ENCODE results near the gene ZNF529. TPM values are rescaled to one million over a fixed set of nuclear protein-coding genes. Genes with fewer than 3 reads are reported as not detected.

ZNF529 gene
- total and polyA plus RNA-seq, 2 of the 8 experiments (the other 6 are each of a cell fraction or from before 2014, with no cell fraction given), result 8.4 to 14.1 TPM

- Histone ChIP-seq H2BK12ac (ENCODE audit: low read depth, low read length) (no peak overlapping the region), H3K27me3 (replicated peaks in 1 of 4; ENCODE audit: control insufficient read depth in 3 of 4, extremely low read depth in 1 of 4, insufficient read depth in 3 of 4, low read length in 3 of 4) (no peaks in the 10 kb centered on the region), H4K5ac (ENCODE audit: insufficient read length, low read depth, low read length) (no peak overlapping the region), H3K4me3 (ENCODE audit: extremely low read depth in 1 of 4, insufficient read depth in 2 of 4, low read depth in 3 of 4, low read length in 4 of 4) (peak overlapping the region in 3 of 4 experiments; percentile 72 to 98 (median 81); a peak in 4 of 8 replicates), H3K4ac (replicated peaks; ENCODE audit: insufficient read length, low read depth, low read length) (no peak overlapping the region), H4K91ac (replicated peaks; ENCODE audit: insufficient read length, low read length) (no peak overlapping the region), H3K23ac (ENCODE audit: insufficient read length) (no peak overlapping the region), H2BK5ac (ENCODE audit: low read depth, low read length) (no peak overlapping the region), H3K4me2 (ENCODE audit: insufficient read depth in 1 of 2, low read depth in 2 of 2, low read length in 2 of 2) (peak overlapping the region; percentile 97 to 99; a peak in 3 of 4 replicates), H3K36me3 (ENCODE audit: control insufficient read depth in 2 of 4, insufficient read depth in 4 of 4, low read length in 3 of 4) (peaks cover 4 to 29% (median 13%) of the 10 kb centered on the region in 4 experiments; a peak in 7 of 8 replicates), H4K20me1 (replicated peaks in 1 of 2; ENCODE audit: control insufficient read depth in 1 of 2, insufficient read depth in 2 of 2, low read length in 2 of 2) (no peaks in the 10 kb centered on the region), H3K14ac (ENCODE audit: insufficient read length) (no peak overlapping the region), H3K4me1 (replicated peaks in 1 of 4; ENCODE audit: control insufficient read depth in 3 of 4, insufficient read depth in 4 of 4, low read length in 3 of 4) (peaks cover 0 to 4% (median 2%) of the 10 kb centered on the region in 4 experiments; a peak in 6 of 7 replicates), H2BK15ac (ENCODE audit: low read length) (no peak overlapping the region), H3K79me1 (ENCODE audit: low read depth, low read length) (peaks cover 4% of the 10 kb centered on the region; the same call in 1 of the 2 replicates), H3K9ac (replicated peaks in 1 of 4; ENCODE audit: extremely low read depth in 1 of 4, low read depth in 3 of 4, low read length in 3 of 4) (no peak overlapping the region; a peak in 1 of 7 replicates), H2BK120ac (replicated peaks; ENCODE audit: low read depth, low read length) (no peak overlapping the region), H3K79me2 (ENCODE audit: control insufficient read depth in 1 of 2, insufficient read depth in 2 of 2, low read length in 2 of 2) (peaks cover 11 to 60% of the 10 kb centered on the region in 2 experiments), H3K9me3 (ENCODE audit: insufficient read depth in 2 of 2, low read depth in 1 of 2, low read length in 1 of 2) (no peaks in the 10 kb centered on the region; a peak in 1 of 4 replicates), H3K23me2 (ENCODE audit: low read depth, low read length) (peaks cover 8% of the 10 kb centered on the region), H2AK5ac (ENCODE audit: low read depth, low read length) (no peak overlapping the region), H2AFZ (ENCODE audit: low read length) (no peak overlapping the region), H3K18ac (ENCODE audit: extremely low read depth, low read length) (no peak overlapping the region), H3K56ac (replicated peaks; ENCODE audit: insufficient read length, low read depth, low read length) (no peak overlapping the region), H4K8ac (ENCODE audit: extremely low read depth, insufficient read depth, low read length) (no peak overlapping the region), H3K27ac (ENCODE audit: low read depth, low read length) (no peak overlapping the region), H2BK20ac (ENCODE audit: low read length) (no peak overlapping the region)
- CTCF ChIA-PET (ENCODE audit: partially characterized antibody), result interaction anchor here (1.1 kb wide), 1 partner anchor 39 kb away, joined by 3 read pairs; no protein-coding TSS in a partner anchor
- FAIRE-seq (no peak), DNase-seq (ENCODE audit: low read depth in 1 of 2, low spot score in 2 of 2) (no peak)
- TF ChIP-seq POU5F1 (IDR thresholded peaks at IDR 0.05; ENCODE audit: low read depth, low read length) (no peak), NRF1 (IDR thresholded peaks at IDR 0.05; ENCODE audit: low read depth, low read length) (no peak), SIN3A (conservative IDR thresholded peaks at IDR 0.05 in 1 of 2, IDR thresholded peaks at IDR 0.05 in 1 of 2; ENCODE audit: low read depth in 1 of 2, low read length in 2 of 2) (no peak), NANOG (IDR thresholded peaks at IDR 0.05; ENCODE audit: insufficient read depth, low read depth, low read length, poor library complexity, severe bottlenecking) (no peak), ZNF274 (IDR thresholded peaks at IDR 0.05; ENCODE audit: borderline replicate concordance, extremely low read depth, low read length) (no peak), SP1 (IDR thresholded peaks at IDR 0.05; ENCODE audit: low read depth, low read length) (no peak)
- WGBS, 2 experiments (ENCODE audit: extremely low coverage in 1 of 2, insufficient coverage in 1 of 2, insufficient read length in 1 of 2, insufficient replicate concordance in 2 of 2, low coverage in 1 of 2, low lambda C conversion rate in 2 of 2, missing lambda C conversion rate in 1 of 2), result 77% methylated on average over 5 of the region's 5 CpGs; no CpG with 5 or more reads in 1 of the 2 experiments
- POLR2A ChIA-PET (ENCODE audit: partially characterized antibody), result interaction anchor here (1.3 to 4.3 kb wide), 5 partner anchors 9 to 79 kb away, joined by 3 to 72 read pairs (median 8); partner anchors contain the start of genes ZNF382 and ZNF566
Measured at GRCh38 chr19:36526581-36526980, 46.5 kb downstream of the ZNF529 start.
